ENCODE data around the gene RPF1. TPM values are rescaled to one million over a fixed set of nuclear protein-coding genes. Genes with fewer than 3 reads are reported as not detected.
"Not testable (repeated sequence)": the region's sequence is repeated elsewhere in the genome, so short reads cannot be mapped to it uniquely, and the experiment has no call there.

RPF1 gene
- total RNA-seq, 1 donor from 2014 or later, result 18.4 TPM

DNA sequence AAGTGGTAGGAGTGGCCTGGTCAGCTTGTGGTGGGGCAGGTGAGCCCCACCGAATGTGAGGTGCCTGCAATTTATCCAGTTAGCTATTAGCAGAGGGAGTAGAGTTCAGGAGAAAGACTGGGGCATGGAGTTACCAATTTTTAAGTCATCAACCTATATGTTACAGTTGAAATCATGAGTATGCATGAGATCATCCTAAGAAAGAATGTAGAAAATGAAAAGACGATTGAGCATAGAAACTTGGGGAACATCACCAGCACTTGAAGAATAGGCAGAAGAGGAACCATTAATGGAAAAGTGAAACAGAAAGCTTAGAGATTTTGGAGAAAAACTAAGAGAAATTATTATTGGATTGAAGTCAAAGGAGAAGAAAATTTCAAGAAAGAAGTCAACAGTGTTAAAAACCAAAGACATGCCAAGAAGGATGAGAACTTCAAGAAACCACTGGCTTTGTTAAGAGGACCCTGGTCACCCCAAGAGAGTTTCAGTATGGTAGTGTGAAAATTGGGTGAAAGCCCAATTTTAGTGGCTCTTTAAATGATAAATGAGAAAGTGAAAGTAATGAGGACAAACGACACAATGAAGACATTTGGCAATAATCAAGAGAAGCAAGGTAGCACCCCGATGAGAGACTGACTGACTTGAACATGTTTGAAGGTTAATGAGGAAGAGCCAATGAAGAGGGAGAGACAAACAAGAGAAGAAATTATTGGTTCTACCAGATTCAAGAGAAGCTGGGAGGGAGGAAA is 44.1 kb upstream of the RPF1 start:
- Mint-ChIP-seq H3K36me3 (ENCODE audit: low read depth, unreplicated experiment) (no peaks in the 10 kb centered on the region), H3K27me3 (ENCODE audit: unreplicated experiment) (no peaks in the 10 kb centered on the region), H3K4me3 (ENCODE audit: unreplicated experiment) (no peak overlapping the region), H3K9me3 (ENCODE audit: unreplicated experiment) (no peaks in the 10 kb centered on the region), H3K4me1 (ENCODE audit: unreplicated experiment) (no peaks in the 10 kb centered on the region), H3K27ac (ENCODE audit: unreplicated experiment) (no peak overlapping the region)
- DNase-seq (ENCODE audit: low spot score), result no peak
- no peak for TF ChIP-seq CTCF (IDR thresholded peaks at IDR 0.05; ENCODE audit: unreplicated experiment)

DNA sequence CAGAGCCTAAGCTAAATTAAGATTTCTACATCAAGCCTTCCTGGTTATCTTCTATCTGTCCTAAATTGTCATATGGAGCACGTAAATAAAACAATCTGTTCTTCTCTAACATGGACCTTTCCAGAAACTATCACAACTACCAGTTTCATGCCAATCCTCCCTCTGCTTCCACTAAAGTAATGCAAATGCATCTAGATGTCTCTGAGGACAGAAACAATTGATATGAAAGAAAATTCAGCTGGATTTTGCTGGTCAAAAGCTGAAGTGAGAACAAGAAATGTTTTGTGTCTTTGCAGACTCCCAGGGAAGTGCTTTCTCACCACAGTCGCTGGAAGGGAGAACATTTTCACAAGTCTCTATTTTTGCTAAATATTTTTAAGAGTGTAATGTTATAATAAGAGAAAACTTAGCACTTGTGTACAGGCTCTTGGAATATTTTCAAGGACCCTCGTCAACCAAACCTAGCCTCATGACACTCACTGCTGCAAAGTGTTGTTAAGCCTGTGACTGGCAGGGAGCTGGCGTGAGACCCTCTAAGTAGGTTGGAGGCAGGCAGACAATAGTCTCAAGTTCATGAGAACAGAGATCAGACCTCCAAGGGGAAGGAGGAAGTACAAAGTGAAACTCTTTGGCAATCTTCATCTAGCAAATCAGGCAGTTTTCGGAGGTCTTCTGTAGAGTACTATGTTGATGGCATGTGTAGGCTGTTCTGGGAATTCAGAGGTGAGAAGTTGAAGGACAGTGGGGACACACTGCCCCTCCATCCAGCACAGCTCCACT is 42.0 kb upstream of the RPF1 start:
- Mint-ChIP-seq H3K4me3 (ENCODE audit: unreplicated experiment) (no peak overlapping the region), H3K36me3 (ENCODE audit: low read depth, unreplicated experiment) (no peaks in the 10 kb centered on the region)
- TF ChIP-seq CTCF (IDR thresholded peaks at IDR 0.05; ENCODE audit: unreplicated experiment), result no peak

GRCh38 chr1:84442256-84442655 is 36.8 kb upstream of the RPF1 start:
- Mint-ChIP-seq H3K9me3 (ENCODE audit: unreplicated experiment) (no peaks in the 10 kb centered on the region), H3K4me3 (ENCODE audit: unreplicated experiment) (no peak overlapping the region), H3K27ac (ENCODE audit: unreplicated experiment) (no peak overlapping the region), H3K4me1 (ENCODE audit: unreplicated experiment) (no peaks in the 10 kb centered on the region), H3K36me3 (ENCODE audit: low read depth, unreplicated experiment) (no peaks in the 10 kb centered on the region), H3K27me3 (ENCODE audit: unreplicated experiment) (no peaks in the 10 kb centered on the region)
- no peak for TF ChIP-seq CTCF (IDR thresholded peaks at IDR 0.05; ENCODE audit: unreplicated experiment)
- DNase-seq (ENCODE audit: low spot score), result no peak

More for the DNA sequence above, 42.0 kb upstream of the RPF1 start:
- Mint-ChIP-seq H3K27me3 (ENCODE audit: unreplicated experiment) (no peaks in the 10 kb centered on the region), H3K4me1 (ENCODE audit: unreplicated experiment) (no peaks in the 10 kb centered on the region), H3K27ac (ENCODE audit: unreplicated experiment) (no peak overlapping the region), H3K9me3 (ENCODE audit: unreplicated experiment) (no peaks in the 10 kb centered on the region)
- DNase-seq (ENCODE audit: low spot score), result no peak

- not testable (repeated sequence) for DNase-seq (ENCODE audit: low spot score); H3K27me3 Mint-ChIP-seq (ENCODE audit: unreplicated experiment); H3K36me3 Mint-ChIP-seq (ENCODE audit: low read depth, unreplicated experiment); H3K9me3 Mint-ChIP-seq (ENCODE audit: unreplicated experiment); H3K4me1 Mint-ChIP-seq (ENCODE audit: unreplicated experiment); H3K27ac Mint-ChIP-seq (ENCODE audit: unreplicated experiment); H3K4me3 Mint-ChIP-seq (ENCODE audit: unreplicated experiment)
Observed at GRCh38 chr1:84442747-84443646, 36.1 kb upstream of the RPF1 start.

DNA sequence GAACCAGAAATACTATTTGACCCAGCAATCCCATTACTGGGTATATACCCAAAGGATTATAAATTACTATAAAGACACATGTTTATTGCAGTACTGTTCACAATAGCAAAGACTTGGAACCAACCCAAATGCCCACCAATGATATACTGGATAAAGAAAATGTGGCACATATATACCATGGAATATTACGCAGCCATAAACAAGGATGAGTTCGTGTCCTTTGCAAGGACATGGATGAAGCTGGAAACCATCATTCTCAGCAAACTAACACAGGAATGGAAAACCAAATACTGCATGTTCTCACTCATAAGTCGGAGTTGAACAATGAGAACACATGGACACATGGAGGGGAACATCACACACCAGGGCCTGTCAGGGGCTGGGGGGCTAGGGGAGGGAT is 30.4 kb upstream of the RPF1 start:
- not testable (repeated sequence) for H3K4me1 Mint-ChIP-seq (ENCODE audit: unreplicated experiment); H3K4me3 Mint-ChIP-seq (ENCODE audit: unreplicated experiment); H3K27me3 Mint-ChIP-seq (ENCODE audit: unreplicated experiment); H3K27ac Mint-ChIP-seq (ENCODE audit: unreplicated experiment); DNase-seq (ENCODE audit: low spot score); H3K36me3 Mint-ChIP-seq (ENCODE audit: low read depth, unreplicated experiment); H3K9me3 Mint-ChIP-seq (ENCODE audit: unreplicated experiment)
